Karpas-422 (cell line): ENCODE results near the gene PRELID3B. TPM values are rescaled to one million over a fixed set of nuclear protein-coding genes. Genes with fewer than 3 reads are reported as not detected.

Experiments
- DNase-seq: peaks from one replicate; pipeline ENCODE4 v3.0.0-alpha.2; 2015
- H2AFZ ChIP-seq: fragments of 200-600 bp; sonication (generic); 2 replicates; pipeline ENCODE4 v1.6.1; 2014; ENCODE audit warnings: antibody characterized with exemption, low read length, mixed read lengths
- H3K27ac ChIP-seq: fragments of 200-600 bp; sonication (generic); 2 replicates; pipeline ENCODE4 v1.5.1; 2014; ENCODE audit warnings: mild to moderate bottlenecking, low read length, moderate library complexity
- H3K27me3 ChIP-seq: fragments of 200-600 bp; sonication (generic); 2 replicates; pipeline ENCODE4 v1.6.1; 2014; ENCODE audit warnings: low read length, mixed read lengths
- H3K36me3 ChIP-seq: fragments of 200-600 bp; sonication (generic); 2 replicates; pipeline ENCODE4 v1.6.1; 2014; ENCODE audit warnings: low read length, mixed read lengths; ENCODE audit not compliant: insufficient read depth
- H3K4me1 ChIP-seq: fragments of 200-600 bp; sonication (generic); 2 replicates; pipeline ENCODE4 v1.6.1; 2014; ENCODE audit warnings: mild to moderate bottlenecking, low read length, mixed read lengths
- H3K4me2 ChIP-seq: fragments of 200-600 bp; sonication (generic); 2 replicates; pipeline ENCODE4 v1.6.1; 2014; ENCODE audit warnings: low read length, low read depth, mild to moderate bottlenecking; ENCODE audit not compliant: poor library complexity, severe bottlenecking
- H3K4me3 ChIP-seq: fragments of 200-600 bp; sonication (generic); 2 replicates; pipeline ENCODE4 v1.5.1; 2014; ENCODE audit warnings: mild to moderate bottlenecking, antibody characterized with exemption, low read length, mixed read lengths
- H3K79me2 ChIP-seq: fragments of 200-600 bp; sonication (generic); 2 replicates; pipeline ENCODE4 v1.6.1; 2014; ENCODE audit warnings: mild to moderate bottlenecking, low read length, mixed read lengths
- H3K9ac ChIP-seq: fragments of 200-600 bp; sonication (generic); 2 replicates; pipeline ENCODE4 v1.6.0; 2014; ENCODE audit warnings: low read length
- H3K9me2 ChIP-seq: fragments of 200-600 bp; sonication (generic), shearing (Covaris generic); replicated peaks from 2 replicates; pipeline ENCODE4 v1.6.0; 2014; ENCODE audit warnings: mild to moderate bottlenecking, low read length, moderate library complexity; ENCODE audit not compliant: insufficient read depth
- H3K9me3 ChIP-seq: fragments of 300-700, 200-600 bp; sonication (generic); 2 replicates; pipeline ENCODE4 v1.6.1; 2014; ENCODE audit warnings: low read length, mixed read lengths
- H4K20me1 ChIP-seq: fragments of 200-600 bp; sonication (generic); 2 replicates; pipeline ENCODE4 v1.6.1; 2014; ENCODE audit warnings: mild to moderate bottlenecking, antibody characterized with exemption, low read length, low read depth; ENCODE audit not compliant: insufficient read depth
- total RNA-seq: library from RNA; depleted of rRNA; stranded (reverse); fragments of >200 nt; shearing (Covaris generic); gene quantifications from 2 replicates; pipeline ENCODE4 v1.2.3, GENCODE V29; 2014; ENCODE audit warnings: low replicate concordance

Gene PRELID3B
- total RNA-seq, 1 experiment from 2014 or later, result 271 TPM

DNA sequence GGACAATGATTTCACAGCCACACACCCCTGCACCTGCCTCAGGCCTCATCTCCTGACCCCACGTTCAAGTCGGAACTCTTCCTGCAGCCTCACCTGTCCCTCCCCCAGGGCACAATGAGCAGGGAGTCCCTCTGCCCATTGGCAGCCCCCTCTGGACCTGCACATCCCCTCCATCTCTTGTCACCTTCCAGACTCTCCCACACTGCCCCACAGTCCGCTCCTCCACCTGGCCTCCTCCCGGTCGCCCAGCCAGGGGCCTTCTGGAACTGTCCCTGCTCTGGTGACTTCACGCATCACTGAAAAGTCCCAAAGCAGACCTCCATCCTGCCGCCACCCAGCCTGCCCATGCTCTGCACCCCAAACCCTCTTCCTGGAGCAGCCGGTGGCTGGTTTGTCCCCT is 40.2 kb downstream of the PRELID3B start:
- Histone ChIP-seq H4K20me1 (peaks cover 28% of the 10 kb centered on the region), H3K9ac (no peak overlapping the region), H2AFZ (no peak overlapping the region), H3K9me2 (no peaks in the 10 kb centered on the region), H3K9me3 (no peaks in the 10 kb centered on the region), H3K27ac (no peak overlapping the region), H3K79me2 (peaks cover 36% of the 10 kb centered on the region), H3K4me2 (no peak overlapping the region), H3K36me3 (peaks cover 36% of the 10 kb centered on the region), H3K27me3 (no peaks in the 10 kb centered on the region), H3K4me1 (peaks cover 25% of the 10 kb centered on the region), H3K4me3 (no peak overlapping the region)
- DNase-seq, result no peak

- Histone ChIP-seq H3K36me3 (peaks cover 42% of the 10 kb centered on the region), H3K9me2 (no peaks in the 10 kb centered on the region), H3K27ac (no peak overlapping the region), H3K4me1 (peaks cover 23% of the 10 kb centered on the region), H3K4me2 (no peak overlapping the region), H3K79me2 (peaks cover 34% of the 10 kb centered on the region), H3K4me3 (no peak overlapping the region), H2AFZ (no peak overlapping the region), H4K20me1 (peaks cover 28% of the 10 kb centered on the region), H3K9ac (no peak overlapping the region), H3K9me3 (no peaks in the 10 kb centered on the region), H3K27me3 (no peaks in the 10 kb centered on the region)
- DNase-seq, result no peak
Observed at GRCh38 chr20:59001449-59002171, 41.0 kb downstream of the PRELID3B start.

DNA sequence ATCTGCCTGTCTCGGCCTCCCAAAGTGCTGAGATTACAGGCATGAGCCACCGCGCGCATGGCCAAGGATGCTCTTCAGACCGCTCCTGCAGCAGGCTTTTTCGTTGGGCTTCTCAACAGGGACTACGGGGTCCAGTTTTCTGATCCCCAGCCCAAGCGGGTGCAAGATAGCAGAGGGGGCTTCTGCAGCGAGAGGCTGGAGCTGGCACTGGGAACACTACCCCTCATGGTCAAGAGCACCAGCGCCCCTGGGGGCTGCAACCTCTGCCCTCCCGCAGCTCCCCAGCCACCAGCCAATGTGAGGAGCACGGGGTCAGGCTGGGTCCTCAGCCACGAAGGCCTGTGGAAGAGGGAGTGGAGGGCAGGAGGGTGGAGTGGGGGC is 41.5 kb downstream of the PRELID3B start:
- Histone ChIP-seq H3K9me3 (no peaks in the 10 kb centered on the region), H4K20me1 (peaks cover 33% of the 10 kb centered on the region), H2AFZ (no peak overlapping the region), H3K4me1 (peaks cover 23% of the 10 kb centered on the region), H3K9ac (no peak overlapping the region), H3K27ac (no peak overlapping the region), H3K9me2 (no peaks in the 10 kb centered on the region), H3K4me3 (no peak overlapping the region), H3K36me3 (peaks cover 48% of the 10 kb centered on the region), H3K27me3 (no peaks in the 10 kb centered on the region), H3K79me2 (peaks cover 28% of the 10 kb centered on the region), H3K4me2 (no peak overlapping the region)
- no peak for DNase-seq

DNA sequence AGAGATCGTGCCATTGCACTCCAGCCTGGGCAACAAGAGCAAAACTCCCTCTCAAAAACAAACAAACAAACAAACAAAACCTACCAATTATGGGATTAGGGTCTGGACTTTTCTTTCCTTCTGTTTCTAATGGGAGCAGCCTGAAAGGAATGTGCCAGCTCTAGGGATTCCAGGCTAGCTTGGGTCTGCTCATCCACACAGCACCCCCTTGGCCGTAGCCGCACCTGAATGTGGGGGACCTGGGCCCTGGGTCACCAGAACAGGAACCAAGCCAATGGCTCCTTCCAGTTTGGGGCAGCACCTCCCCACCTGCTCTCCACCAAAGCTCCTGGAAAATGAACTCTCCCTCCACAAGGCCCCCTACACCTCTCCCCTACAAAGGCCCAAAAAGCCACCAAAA is 42.3 kb downstream of the PRELID3B start:
- H3K4me2 ChIP-seq, result no peak overlapping the region
- H3K9ac ChIP-seq, result no peak overlapping the region
- H3K36me3 ChIP-seq, result peaks cover 55% of the 10 kb centered on the region
- peaks cover 39% of the 10 kb centered on the region for H4K20me1 ChIP-seq
- no peak overlapping the region for H3K27ac ChIP-seq
- H3K9me2 ChIP-seq, result no peaks in the 10 kb centered on the region
- peaks cover 21% of the 10 kb centered on the region for H3K79me2 ChIP-seq
- H2AFZ ChIP-seq, result no peak overlapping the region
- no peaks in the 10 kb centered on the region for H3K9me3 ChIP-seq
- H3K4me3 ChIP-seq, result no peak overlapping the region
- DNase-seq, result no peak
- H3K4me1 ChIP-seq, result peaks cover 17% of the 10 kb centered on the region
- no peaks in the 10 kb centered on the region for H3K27me3 ChIP-seq

- Histone ChIP-seq H3K4me1 (peaks cover under 1% of the 10 kb centered on the region), H4K20me1 (peaks cover 35% of the 10 kb centered on the region), H3K27me3 (no peaks in the 10 kb centered on the region), H3K36me3 (peaks cover 59% of the 10 kb centered on the region), H3K9me2 (no peaks in the 10 kb centered on the region), H3K79me2 (peaks cover 12% of the 10 kb centered on the region), H3K4me2 (no peak overlapping the region), H3K9ac (no peak overlapping the region), H3K4me3 (no peak overlapping the region), H3K27ac (no peak overlapping the region), H2AFZ (no peak overlapping the region), H3K9me3 (no peaks in the 10 kb centered on the region)
- DNase-seq, result no peak
Observed at GRCh38 chr20:58998656-58999055, 43.9 kb downstream of the PRELID3B start.

DNA sequence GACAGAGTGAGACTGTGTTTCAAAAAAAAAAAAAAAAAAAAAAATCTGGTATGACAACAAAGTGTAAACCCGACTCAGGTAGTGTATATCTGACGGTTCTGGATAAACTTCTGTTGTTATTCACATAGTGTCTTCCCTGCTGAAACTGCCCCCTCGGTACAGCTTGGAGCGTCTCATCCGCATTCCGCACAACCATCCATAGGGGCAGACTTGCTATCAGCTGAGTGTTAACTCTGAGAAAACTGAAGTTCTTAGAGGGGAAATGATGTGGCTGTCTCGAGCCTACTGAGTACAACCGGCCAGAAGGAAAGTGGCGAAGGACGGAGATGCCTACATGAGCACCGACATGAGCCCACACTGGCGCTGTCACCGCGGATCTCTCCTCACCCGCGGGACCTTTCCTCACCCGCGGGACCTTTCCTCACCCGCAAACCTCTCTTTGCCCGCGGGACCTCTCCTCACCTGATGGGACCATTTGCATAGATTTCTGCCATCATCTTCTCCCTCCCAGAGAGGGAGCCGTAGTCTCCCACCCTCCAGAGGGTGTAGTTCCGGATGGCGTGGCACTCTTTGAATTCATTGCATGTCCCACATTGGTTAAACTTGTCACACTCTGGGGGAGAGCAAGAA is 45.3 kb downstream of the PRELID3B start:
- H3K9me3 ChIP-seq, result no peaks in the 10 kb centered on the region
- no peak for DNase-seq
- H3K9me2 ChIP-seq, result no peaks in the 10 kb centered on the region
- no peak overlapping the region for H3K4me3 ChIP-seq
- H4K20me1 ChIP-seq, result peaks cover 24% of the 10 kb centered on the region
- H3K4me2 ChIP-seq, result no peak overlapping the region
- peaks cover 60% of the 10 kb centered on the region; the same call in 1 of the 2 replicates for H3K36me3 ChIP-seq
- no peaks in the 10 kb centered on the region for H3K27me3 ChIP-seq
- no peaks in the 10 kb centered on the region for H3K4me1 ChIP-seq
- no peak overlapping the region for H3K27ac ChIP-seq
- no peaks in the 10 kb centered on the region for H3K79me2 ChIP-seq
- no peak overlapping the region for H2AFZ ChIP-seq
- no peak overlapping the region for H3K9ac ChIP-seq

DNA sequence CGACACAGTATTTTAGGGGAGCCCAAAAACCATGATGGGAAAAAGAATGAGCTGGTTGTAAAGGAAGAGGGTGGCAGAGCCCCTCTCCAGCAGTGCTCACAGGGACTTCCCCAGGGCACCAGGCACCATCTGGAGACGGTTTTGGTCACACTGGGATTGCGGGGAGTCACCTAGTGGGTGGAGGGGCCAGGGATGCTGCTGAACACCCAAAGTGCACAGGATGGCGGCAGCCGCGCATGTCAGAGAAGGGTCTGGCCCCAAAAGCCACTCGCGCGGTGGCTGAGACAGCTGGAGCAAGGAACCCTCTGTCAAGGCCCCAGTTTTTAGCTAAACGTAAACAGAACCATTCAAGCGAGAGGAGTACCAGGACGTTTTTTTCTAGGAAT is 46.4 kb downstream of the PRELID3B start:
- Histone ChIP-seq H3K36me3 (peaks cover 61% of the 10 kb centered on the region; the same call in 1 of the 2 replicates), H3K9ac (no peak overlapping the region), H3K27me3 (no peaks in the 10 kb centered on the region), H3K4me1 (no peaks in the 10 kb centered on the region), H3K4me3 (no peak overlapping the region), H3K9me3 (no peaks in the 10 kb centered on the region), H4K20me1 (peaks cover 17% of the 10 kb centered on the region; the same call in 1 of the 2 replicates), H3K4me2 (no peak overlapping the region), H3K27ac (no peak overlapping the region), H3K79me2 (no peaks in the 10 kb centered on the region), H2AFZ (no peak overlapping the region), H3K9me2 (no peaks in the 10 kb centered on the region)
- DNase-seq, result no peak

DNA sequence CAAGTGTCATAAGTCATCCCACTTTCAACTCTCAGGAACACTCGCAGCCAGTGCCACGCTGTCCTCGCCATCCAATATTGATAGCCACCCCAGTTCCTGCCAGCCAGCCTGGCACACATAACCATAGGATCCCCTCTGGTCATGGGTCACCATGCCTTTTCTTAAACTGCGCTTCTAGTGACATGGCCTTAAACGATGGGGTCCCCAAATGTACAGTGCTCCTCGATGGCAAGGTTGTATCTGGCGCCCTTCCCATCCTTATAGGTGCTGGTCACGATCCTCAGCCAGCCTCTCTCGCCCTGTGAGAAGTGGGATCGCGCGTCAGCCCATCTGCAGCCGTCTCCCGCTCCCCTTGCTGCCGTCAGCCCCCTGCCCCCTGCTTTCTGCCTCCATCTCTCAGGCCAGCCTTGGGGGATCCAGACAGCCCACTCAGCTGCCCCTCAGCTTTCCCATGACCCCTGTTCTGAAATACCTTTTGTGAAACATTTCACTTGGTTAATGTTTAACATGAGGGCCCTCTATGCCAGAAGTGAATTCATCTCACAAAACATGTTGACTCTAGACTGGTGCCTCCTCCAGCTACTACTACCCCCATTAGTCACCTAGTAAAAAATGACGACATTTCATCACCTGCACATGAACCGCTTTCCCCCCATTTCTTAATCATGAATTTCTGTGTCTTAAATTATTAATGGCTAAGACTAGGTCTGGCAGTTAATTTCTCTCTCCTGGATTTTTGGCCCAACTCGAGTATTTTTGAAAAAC is 46.9 kb downstream of the PRELID3B start:
- H3K9me3 ChIP-seq, result no peaks in the 10 kb centered on the region
- no peaks in the 10 kb centered on the region for H3K9me2 ChIP-seq
- no peak for DNase-seq
- H3K4me1 ChIP-seq, result no peaks in the 10 kb centered on the region
- H3K79me2 ChIP-seq, result no peaks in the 10 kb centered on the region
- H3K27me3 ChIP-seq, result no peaks in the 10 kb centered on the region
- H3K27ac ChIP-seq, result no peak overlapping the region
- H3K4me3 ChIP-seq, result no peak overlapping the region
- no peak overlapping the region for H3K4me2 ChIP-seq
- H2AFZ ChIP-seq, result no peak overlapping the region
- H4K20me1 ChIP-seq, result peaks cover 17% of the 10 kb centered on the region; the same call in 1 of the 2 replicates
- peaks cover 61% of the 10 kb centered on the region; the same call in 1 of the 2 replicates for H3K36me3 ChIP-seq
- no peak overlapping the region for H3K9ac ChIP-seq
